Stimulated activated CD4-positive, alpha-beta T cell treated with anti-CD3 and anti-CD28 coated beads, Interleukin-12 subunit alpha, Interleukin-12 subunit beta, amount 100 ng/mL, for 48 hours (primary cell): ENCODE measurements around the gene CPT1C.

Experiments
- DNase-seq, 3 donors: peaks; one replicate each; pipeline ENCODE4 v3.0.0-alpha.2; 2020; ENCODE audit warnings: low read depth in 2 of 3, low spot score in 1 of 3

Gene CPT1C

DNA sequence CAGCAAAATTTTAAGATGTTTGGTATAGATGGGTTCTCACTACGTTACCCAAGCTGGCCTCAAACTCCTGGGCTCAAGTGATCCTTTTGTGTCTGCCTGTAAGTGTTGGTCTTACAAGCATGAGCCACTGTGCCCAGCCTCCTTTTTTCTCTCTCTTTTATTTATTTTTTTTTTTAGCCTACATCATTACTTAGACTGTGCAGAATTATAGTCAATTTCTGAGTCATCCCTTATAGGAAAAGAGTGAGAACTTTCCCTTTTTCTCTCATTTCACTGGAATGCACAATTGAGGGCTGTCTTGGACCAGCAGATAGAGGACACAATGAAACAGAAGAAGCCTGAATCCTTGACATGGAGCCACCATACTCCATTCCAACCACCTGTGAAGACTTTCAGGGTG is 58.9 kb downstream of the CPT1C start:
- no peak for DNase-seq

DNA sequence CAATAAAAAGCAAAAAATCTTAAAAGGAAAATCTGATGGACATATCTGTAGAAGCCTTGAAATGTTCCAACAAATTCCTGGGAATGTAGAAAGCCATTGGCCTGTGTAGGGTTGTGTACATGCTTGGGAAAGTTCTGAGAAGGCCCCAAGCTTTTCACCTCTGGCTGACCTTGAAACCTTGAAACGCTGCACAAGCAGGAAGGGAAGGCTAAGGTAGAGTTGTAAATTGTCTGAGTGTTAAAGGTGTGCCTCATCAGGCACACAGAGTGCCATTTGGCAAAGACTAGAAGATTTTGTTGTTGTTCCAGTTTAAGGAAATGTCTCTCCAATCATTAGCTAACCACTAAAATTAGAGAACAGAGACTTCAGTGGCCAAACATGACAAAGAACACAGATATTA is 61.8 kb downstream of the CPT1C start:
- DNase-seq: no peak

DNA sequence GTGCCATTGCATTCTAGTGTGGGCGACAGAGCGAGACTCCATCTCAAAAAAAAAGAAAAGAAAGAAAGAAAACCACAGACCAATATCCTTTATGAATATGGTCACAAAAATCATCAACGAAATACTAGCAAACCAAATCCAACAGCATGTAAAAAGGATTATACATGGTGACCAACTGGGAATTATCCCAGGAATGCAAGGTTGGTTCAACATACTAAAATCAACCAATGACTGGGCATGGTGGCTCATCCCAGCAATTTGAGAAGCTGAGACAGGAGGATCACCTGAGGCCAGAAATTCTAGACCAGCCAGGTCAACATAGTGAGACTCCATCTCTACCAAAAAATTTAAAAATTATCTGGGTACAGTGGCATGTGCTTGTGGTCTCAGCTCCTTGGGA is 65.0 kb downstream of the CPT1C start:
- DNase-seq: no peak

GRCh38 chr19:49758292-49758691 is 67.4 kb downstream of the CPT1C start:
- DNase-seq: no peak

DNA sequence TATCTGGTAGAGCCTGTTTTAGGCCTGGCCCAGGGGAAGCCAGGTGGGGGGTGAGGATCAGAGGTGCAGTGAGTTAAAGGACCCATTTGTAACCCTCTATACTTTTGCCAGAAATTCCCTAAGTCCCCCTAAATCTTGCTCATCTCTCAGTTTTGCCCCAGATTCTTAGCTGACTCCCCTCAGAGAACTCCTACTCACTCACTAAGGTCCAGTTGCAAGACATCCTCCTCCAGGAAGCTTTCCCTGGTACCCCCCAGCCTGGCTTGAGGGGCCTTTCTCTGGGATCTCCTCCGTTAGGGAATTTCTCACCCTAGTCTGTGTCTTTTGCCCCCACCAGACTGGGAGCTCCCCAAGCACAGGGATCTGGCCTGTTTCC is 70.3 kb downstream of the CPT1C start:
- DNase-seq: no peak

DNA sequence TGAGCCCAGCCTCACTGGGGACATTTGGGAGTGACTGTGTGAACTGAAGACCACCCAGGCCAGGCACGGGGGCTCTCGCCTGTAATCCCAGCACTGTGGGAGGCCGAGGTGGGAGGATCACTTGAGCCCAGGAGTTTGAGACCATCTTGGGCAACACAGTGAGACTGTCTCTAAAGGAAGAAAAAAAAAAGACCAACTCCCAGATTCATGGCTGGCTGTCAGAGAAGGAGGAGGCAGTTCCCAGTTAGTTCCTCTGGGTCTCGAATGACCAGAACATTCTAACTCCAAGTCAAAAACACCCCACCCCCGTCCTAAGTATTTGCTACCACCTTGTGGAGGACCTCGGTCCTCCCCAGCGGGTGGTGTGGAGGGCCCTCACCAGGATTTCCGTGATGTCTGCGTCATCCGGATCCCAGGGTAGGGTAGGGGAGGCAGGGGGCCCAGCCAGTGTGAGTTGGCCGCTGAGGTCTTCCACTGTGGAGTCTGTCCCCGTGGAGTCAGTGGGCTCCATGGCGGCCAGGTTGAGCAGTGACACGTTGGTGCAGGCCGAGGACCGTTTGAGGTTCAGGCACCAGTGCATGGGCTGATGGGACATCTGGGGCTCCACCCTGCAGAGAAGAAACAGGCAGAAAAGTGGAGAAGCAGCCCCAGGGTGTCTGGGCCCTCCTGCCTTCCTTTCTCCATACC is 70.9 kb downstream of the CPT1C start:
- no peak for DNase-seq

- DNase-seq: no peak
Measured at GRCh38 chr19:49763230-49763629, 72.3 kb downstream of the CPT1C start, which contains the start of gene TSKS. Gene TSKS, minus strand, starts transcription at chr19:49763306. Its CDS starts 59 bp downstream, at chr19:49763247.
